Cerebellar cortex (tissue), 1 donor: ENCODE measurements around the gene SLC26A8.
"Not testable (repeated sequence)": the region's sequence is repeated elsewhere in the genome, so short reads cannot be mapped to it uniquely, and the experiment has no call there.

Experiments used
- DNase-seq: peaks from one replicate; pipeline ENCODE4 v3.0.0-alpha.2; 2015; ENCODE audit warnings: low spot score

The SLC26A8 gene

DNA sequence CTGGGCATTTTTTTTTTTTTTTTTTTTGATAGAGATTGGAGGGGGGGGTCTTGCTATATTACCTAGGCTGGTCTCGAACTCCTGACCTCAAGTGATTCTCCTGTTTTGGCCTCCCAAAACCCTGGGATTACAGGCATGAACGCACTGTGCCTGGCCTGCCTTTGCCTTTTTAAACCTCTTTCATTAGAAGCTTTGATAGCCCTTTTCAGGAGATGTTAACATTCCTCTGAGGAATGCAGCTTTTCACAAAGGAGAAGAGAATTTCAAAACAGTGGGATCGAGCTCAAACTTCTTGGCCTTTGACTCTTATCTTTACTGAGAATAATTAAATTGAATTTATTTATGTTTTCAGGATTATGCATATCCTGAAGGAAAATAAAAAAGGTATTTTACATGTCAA is 31.3 kb downstream of the SLC26A8 start:
- no peak for DNase-seq

DNA sequence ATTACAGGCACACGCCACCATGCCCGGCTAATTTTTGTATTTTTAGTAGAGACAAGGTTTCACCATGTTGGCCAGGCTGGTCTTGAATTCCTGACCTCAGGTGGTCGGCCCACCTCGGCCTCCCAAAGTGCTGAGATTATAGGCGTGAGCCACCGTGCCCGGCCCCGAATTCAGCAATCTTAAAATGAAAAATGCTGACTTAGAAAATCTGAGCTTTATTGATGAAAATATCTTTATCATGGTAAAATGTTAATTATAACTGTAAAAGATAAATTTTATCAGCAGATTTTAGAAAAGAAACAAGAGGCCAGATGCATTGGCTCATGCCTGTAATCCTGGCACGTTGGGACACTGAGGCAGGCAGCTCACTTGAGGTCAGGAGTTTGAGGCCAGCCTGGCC is 36.4 kb downstream of the SLC26A8 start:
- DNase-seq: not testable (repeated sequence)

DNA sequence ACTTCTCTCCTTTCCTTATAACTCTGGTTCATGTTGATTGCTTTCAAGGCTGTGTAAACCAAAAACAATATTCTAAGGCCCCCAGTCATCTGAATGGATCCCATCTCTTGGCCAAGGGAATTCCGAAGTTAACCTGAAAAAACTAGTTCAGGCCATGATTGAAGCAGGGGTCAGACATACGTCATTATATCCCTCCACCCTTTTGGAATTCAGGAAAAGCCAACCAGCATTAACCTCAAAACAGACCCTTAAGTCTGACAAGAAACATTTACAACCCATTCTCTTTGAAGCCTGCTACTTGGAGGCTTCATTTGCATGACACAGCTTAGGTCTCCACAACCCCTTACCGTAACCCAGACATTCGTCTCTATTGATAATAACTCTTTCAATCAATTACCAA is 39.7 kb downstream of the SLC26A8 start:
- DNase-seq: no peak

DNA sequence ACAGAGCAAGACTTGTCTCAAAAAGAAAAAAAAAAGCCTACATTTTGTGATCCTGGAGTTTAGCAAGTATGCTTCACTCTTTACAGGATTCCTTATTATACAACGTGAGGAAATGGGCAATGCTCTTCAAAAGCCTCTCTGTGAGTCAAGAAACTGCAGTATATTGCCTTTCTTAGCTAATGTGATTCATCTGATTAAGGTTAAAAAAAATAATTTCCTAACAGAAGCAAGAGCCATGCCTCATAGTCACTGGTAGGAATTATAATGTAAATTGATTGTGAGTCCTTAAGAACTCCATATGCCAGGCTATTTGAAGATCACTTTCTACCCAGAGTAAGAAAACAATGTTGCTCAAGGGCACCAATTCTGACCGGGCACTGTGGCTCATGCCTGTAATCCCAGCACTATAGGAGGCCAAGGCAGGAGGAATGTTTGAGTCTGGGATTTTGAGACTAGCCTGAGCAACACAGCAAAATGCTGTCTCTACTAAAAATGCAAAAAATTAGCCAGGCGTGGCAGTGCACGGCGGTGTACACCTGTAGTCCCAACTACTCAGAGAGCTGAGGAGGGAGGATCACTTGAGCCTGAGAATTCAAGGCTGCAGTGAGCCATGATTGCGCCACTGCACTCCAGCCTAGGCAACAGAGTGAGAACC is 43.3 kb downstream of the SLC26A8 start:
- no peak for DNase-seq

DNA sequence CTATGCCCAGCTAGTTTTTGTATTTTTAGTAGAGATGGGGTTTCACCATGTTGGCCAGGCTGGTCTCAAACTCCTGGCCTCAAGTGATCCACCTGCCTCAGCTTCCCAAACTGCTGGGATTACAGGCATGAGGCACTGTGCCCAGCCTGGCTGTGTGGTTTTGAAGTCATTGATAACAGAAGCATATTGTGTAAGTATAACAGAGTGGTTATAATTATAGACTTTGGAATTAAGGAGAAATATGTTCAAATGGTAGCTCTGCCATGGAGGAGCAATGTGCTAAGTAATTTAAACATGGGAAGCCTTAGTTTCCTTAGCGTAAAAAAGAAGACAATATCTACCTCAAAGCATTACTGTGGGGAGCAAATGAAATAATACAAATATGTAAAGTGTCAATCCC is 44.3 kb downstream of the SLC26A8 start:
- not testable (repeated sequence) for DNase-seq

DNA sequence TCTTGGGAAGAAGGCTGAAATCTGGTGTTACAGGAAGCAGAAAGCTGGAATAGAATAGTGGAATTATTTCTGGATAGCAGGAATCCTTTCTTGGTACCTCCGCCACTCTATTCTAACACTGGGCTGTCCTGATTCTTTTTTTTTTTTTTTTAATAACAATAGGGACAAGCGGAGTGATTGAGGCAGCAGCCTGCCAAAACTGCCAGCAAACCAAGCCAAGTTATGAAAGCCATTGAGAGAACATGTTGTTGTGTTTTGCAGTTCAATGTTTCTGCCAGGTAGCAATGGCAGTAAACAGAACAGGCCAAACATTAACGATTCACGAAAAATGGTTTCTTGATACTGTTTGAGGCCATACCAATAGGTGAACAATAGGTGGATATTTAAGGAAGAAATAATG is 47.1 kb downstream of the SLC26A8 start:
- peak; percentile 94 for DNase-seq

DNA sequence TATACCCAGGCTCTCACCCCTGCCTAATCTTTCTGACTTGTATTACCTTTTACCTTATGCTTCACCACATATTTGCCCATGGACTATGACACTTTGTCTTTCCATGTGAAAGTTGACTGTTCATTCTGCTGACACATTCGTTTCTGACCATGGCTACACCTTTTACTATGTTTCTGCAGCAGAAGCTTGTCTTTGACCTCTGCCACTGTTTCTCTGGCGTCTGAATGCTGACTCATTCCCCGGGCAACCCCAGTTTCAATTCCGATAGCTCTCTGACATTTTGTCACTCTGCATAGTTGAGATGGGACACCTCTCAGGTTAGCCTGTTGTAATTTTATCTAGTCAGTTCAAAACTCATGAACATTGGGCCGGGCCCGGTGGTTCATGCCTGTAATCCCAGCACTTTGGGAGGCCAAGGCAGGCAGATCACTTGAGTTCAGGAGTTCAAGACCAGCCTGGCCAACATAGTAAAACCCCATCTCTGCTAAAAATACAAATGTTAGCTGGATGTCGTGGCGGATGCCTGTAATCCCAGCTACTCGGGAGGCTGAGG is 50.7 kb downstream of the SLC26A8 start:
- DNase-seq: no peak

DNA sequence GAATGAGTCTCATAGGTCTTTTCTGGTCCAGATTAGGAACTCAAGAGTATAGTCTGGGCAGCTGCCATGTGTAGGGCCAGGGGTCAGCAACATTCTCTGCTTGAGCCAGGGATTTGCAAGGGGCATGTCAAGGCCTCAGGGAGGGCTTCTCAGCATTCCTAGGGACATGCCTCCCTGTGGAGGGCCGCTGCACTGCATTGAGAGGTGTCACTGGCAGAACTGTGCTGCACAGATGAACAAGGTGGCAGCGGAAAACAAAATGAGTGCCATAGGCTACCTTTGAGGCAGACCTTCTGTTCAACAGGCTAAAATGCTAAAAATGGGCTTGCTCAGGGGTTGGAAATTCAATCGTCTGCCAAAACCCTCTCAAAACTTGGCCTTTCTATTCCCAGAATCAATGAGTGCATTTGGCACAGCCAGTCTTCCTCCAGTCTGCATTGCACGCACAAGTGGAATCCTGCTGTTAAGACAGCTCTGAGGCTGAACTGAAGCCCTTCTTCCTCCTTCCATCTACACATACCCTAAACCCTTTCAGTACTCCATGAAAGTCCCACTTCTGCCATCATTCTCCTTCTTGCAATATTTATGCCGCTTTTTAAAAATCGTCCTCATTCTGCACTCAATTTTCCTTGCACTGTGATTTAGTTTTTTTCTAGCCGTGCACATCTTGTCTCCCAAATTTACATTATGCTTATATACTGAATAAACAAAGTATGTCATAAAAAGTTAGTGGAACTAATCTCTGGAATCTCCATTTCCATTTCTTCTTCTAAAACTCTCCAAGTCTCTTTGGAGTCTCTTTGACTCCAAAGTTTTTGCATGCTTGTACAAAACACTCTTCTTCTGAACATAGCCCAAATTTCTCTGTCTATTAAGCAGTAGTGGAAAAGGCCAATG is 51.7 kb downstream of the SLC26A8 start:
- DNase-seq: peak; percentile 98

DNA sequence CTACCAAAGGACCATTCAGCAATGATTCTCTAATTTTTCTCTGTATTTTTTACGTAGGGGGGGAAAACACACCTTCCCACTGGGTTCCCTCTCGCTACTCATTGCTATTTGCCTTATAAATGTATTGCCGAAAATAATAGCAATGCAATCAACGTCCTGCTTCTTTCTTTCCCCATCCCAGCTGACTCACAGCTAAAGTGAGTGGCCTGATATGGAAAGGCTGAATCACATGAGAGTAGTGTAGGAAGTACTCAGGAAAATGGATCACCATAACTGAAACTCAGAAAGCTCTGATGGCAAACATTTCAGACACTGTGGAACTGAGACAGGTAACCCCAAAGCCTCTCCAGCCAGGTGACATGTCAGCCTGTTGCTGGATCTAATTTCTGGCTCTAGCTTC is 54.3 kb downstream of the SLC26A8 start:
- no peak for DNase-seq

DNA sequence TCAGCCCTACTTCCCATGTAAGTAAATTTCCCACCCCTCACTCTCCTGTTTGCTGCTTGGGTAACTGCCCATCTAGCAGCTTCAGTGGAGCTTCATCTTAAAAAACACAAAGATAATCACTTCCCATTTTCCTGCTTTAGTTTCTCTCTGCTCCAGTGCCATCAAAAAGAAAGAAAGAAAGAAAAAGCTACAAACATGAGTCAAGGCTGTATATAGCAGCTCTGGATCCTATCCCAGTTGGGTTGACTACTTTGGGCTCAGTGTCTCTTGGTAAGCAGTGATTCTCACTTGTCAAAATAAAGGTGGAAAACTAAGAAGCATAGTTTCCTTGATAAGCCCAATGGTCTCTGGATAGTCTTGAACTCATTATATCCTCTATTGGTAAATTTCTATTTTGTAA is 54.8 kb downstream of the SLC26A8 start:
- DNase-seq: no peak

DNA sequence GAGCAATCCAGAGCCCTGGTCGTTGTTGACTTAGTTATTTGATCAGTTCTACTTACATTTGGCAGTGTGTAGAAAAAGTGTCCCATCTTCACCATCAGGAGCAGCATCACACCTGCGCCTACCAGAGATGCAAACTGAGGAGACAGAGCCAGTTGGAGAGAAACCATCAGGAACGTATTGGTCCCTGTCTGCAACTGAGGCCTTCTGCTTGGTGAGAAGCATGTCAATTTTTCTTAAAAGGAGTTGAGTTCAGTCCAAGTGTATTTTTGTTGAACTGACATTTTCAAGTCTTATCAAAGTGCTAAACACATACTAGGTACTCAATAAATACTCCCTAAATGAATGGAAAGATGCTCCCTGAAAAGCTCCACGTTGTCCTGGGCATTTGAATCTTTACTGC is 55.6 kb downstream of the SLC26A8 start:
- DNase-seq: no peak

DNA sequence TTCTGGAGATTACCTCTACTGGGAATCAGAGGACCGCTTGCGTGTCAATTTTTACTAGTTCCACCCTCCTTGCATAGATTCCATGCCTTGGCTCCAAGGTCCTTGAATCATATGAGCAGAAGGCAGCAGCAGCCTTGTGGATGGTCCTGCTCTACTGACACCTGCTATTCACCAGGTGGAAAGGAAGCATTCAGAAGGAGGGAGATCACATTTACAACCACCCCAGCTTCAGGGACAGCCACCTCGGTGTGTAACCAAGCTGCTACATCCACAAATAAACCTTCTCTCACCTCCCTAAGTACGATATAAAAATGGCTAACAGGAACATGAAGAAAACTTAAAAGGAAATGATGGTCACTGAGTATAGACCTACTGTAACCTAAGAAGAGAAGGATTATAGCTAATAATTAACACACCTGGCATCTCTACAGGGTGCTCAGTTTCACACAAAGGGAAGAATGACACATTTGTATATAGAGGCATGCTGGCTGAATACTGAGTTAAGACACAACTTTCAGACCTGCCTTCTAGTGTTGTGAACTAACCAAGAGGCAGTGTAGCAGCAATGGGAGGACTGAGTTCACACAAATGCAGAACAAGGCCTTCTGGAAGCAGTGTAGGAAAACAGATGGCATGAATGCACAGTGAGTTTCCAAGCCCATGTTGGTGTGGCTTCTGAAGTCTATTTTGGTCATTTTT is 57.2 kb downstream of the SLC26A8 start:
- peak; percentile 82 for DNase-seq

DNA sequence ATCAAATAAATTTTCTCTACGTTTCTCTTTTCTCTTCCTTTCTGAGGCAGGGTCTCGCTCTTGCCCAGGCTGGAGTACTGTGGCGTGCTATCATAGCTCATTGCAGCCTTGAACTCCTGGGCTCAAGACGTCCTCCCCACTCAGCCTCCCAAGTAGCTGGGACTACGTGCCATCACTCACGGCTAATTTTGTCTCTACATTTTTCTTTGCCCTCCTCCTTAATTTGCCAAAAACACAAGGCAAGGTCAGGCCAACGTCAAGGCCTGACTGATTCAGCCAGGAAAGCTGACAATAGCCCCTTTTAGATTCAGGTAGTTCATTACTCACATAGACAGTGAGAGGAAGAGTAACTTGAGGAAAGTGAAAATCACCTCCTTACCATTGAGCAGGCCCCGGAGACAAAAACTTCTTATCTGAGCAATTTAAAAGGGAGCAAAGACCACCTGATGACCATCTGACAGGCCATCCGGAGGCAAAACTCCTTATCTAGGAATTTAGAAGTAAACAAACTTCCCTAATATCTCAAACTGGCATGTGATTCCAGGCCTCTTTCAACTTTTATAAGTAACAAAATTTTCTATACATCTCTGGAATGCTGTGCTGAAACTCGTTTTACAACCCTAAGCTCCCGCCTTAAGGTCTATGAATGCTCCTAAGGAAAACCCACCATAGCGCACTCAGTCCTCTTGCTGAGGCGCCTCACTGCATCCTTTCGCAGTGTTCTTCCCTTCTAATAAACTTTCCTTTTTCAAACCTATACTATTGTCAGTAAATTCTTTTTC is 61.5 kb downstream of the SLC26A8 start:
- no peak for DNase-seq

DNA sequence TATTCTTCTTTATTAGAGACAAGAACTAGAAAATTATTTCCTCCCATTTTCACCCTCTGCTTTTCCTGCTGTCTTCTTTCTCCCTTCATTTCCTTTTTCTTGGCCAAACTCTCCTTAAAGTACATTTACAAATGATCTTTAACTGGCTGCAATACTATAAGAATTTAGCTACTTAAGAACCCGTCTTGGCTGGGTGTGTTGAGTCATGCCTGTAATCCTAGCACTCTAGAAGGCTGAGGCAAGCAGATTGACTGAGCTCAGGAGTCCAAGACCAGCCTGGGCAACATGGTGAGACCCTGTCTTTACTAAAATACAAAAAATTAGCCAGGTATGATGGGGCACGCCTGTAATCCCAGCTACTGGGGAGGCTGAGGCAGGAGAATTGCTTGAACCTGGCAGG is 64.3 kb downstream of the SLC26A8 start:
- DNase-seq: no peak

DNA sequence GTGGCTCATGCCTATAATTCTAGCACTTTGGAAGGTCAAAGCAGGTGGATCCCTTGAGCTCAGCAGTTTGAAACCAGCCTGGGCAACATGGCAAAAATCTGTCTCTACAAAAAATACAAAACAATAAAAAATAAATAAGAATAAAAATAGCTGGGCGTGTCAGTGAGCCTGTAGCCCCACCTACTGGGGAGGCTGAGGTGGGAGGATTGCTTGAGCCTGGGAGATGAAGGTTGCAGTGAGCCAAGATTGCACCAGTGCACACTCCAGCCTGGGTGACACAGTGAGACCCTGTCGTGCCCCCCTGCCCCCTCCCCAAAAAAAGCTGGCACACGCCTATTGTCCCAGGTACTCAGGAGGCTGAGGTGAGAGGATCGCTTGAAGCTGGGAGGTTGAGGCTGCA is 68.5 kb downstream of the SLC26A8 start:
- DNase-seq: no peak

DNA sequence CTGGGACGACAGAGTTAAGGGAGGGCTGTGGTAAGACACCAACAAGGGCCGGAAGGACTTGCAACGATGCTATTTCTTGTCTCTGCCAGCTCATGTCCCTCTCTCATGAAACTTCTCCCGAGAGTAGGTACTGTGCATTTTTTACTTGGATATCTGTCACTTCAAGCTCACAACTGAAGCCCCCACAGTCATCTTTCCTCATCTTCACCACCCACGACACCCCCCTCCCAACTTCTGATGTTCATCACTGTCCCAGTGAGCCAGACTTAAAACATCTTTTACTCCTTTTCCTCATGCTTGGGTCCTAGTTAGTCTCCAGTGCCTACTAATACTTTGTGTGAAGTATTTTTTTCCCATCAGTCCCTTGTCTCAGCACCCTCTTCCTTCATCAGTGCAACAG is 68.9 kb downstream of the SLC26A8 start:
- no peak for DNase-seq

DNA sequence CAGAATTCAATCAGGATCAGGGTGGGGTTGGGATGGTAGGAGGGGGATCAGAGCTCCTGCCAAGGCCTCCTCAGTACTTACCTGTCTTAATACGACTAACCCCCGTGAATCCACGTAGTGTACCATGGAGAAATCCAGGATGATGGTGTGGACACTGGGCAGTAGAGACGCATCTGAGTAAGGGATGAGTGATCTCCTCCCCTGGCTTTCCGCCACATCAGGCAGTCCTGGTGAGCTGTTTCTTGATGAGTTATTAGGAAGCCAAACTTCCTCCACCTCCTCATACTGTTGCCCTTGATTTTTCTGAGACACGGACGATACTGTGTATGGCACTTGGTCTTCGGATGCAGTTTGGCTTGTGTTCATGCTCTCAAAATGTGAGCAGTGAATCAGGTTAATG is 69.4 kb downstream of the SLC26A8 start:
- DNase-seq: no peak

DNA sequence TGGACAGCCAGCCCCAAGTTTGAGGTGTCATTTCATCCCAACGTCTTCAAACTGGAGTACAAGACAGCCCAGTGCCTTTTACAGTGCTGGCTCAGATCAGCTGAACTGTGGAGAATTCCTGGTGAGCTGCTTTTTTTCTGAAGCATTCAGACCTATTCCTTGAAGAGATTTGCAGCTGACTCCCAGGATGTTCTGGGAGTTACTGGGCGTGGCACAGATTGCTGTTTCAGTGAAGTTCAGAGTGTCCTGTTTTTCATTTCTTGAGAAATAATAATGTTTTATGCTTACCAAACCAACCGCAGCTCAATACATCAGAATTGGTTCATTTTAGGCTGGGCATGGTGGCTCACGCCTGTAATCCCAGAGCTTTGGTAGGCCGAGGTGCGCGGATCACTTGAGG is 70.1 kb downstream of the SLC26A8 start:
- DNase-seq: no peak

DNA sequence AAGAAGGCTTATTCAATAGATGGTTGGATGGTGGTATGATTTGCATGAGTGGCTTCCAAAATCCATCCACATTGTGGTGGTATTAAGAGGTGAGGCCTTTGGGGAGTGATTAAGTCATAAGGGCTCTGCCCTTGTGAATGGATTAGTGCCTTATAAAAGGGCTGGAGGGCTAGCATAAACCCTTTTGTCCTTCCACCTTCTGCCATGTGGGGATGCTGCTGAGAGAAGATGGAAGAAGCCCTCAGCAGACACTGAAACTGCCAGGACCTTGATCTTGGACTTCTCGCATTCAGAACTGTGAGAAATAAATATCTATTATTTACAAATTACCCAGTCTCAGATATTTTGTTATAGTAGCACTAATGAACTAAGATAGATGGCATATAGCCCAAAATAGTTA is 75.7 kb downstream of the SLC26A8 start:
- DNase-seq: peak; percentile 33

DNA sequence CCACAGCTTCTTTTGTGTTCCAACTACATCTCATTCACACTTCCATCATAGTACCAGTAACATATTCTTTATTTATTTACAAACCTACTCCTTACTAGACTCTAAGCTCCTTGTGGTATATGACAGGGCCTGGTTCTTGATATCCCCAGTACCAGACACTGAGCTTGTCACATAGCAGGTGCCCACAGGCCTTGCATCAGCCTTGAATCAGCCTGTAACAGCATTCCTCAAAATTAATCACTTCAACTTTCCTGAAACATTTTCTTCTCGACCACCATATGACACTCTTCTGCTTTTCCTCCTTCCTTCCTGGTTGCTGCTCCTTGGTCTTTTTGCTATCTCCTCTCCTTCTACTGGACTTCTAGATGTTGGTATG is 78.8 kb downstream of the SLC26A8 start:
- DNase-seq: no peak

DNA sequence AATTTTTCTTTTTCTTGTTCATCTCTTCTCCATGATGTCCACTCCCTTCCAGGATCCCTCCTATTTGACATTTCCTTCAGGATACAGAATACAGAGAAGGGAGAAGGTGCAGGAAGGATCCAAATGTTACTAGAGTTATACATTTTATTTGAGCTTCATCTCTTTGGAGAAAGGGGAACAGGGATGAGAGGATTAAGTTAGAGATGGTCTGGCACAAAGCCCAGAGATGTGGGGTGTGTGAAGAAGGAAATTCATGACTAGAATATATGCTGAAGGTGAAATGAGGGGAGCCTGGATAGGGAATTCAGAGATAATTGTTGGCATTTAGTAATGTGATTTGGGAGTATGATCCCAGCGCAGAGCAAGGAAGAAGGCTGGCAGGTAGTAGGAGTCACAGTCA is 81.1 kb downstream of the SLC26A8 start:
- DNase-seq: no peak

DNA sequence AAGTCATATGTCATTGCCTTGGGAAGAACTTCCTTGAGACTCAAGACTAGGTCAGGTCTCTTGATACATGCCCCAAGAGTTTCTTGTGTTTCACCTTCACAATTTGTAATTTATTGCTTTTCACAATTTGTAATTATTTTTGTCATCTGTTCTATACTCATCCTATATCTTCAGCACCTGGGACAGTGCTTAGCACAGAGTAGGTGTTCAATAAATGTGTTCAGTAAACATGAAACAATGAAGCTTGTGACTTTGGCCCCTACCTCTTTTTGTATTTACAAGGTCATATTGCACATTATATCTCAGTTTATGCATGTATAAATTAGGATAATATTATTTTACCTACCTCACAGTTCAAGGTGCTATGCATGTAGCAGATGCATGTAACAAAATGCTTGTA is 82.1 kb downstream of the SLC26A8 start:
- DNase-seq: no peak
